HG02981 (cell line): ENCODE measurements around the gene PPP1R8.
"Not testable (repeated sequence)": the region's sequence is repeated elsewhere in the genome, so short reads cannot be mapped to it uniquely, and the experiment has no call there.

Source experiments
- ATAC-seq: cut with Tn5 transposase; IDR thresholded peaks from one replicate; pipeline ENCODE4 v1.9.1; 2021; ENCODE audit warnings: mild to moderate bottlenecking, moderate library complexity; ENCODE audit not compliant: unreplicated experiment

Gene PPP1R8

GRCh38 chr1:27830621-27831440 lies at the start of gene PPP1R8:
TSS of gene PPP1R8 (plus strand) at chr1:27830782. CDS start at chr1:27830836, 54 bp downstream.
- ATAC-seq: peak; percentile 89

- ATAC-seq: no peak
These were observed 47.6 kb upstream of the PPP1R8 start for GRCh38 chr1:27782950-27783349.

DNA sequence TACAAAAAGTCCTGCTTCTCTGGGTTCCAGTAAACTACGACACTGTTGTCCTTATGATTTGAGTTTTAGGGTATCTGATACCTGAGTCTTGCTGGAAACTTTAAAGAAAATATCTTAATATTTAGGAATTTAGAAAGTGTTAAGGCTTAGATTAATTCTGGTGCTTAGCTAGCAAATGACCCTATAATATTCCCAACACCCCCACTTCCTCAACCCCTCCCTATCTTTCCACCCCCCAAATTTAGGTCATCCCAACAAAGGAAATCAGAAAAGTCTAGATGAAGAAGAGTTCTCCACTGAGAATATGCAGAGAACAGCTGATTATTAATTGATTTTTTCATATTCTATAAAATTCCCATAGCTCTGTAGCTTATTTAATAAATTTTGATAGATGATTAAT lies 45.9 kb upstream of the PPP1R8 start:
- no peak for ATAC-seq

DNA sequence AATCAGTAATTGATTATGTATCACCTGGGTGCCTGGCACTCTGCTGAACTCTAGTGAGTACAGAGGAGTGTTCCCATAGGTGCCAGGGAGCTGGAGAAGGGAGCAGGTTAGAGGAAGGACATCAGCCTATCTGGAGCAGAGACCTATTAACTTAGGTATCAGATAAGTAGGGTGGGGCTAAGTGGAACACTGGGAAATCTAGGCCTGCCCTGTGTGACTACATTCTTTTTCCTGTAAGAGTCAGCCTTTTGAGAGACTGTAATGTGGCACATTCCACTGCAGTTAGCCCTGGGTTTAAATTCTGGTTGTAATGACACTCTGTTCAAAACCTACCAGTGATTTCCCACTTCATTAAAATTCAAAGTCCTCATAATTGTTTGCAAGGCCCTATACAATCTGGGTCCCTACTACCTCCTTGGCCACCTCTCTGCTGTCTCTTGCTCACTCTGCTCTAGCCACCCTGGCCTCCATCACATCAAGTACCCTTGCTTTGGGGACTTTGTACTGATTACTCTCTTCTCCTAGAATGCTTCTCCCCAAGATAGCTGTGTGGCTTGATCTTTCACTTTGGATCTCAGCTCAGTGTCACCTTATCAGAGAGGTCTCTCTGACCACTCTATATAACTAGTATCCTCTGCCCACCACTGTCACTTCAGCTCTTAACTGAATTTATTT lies 44.7 kb upstream of the PPP1R8 start:
- no peak for ATAC-seq

GRCh38 chr1:27787895-27788294 lies 42.7 kb upstream of the PPP1R8 start:
- no peak for ATAC-seq

GRCh38 chr1:27789540-27790041 lies 41.0 kb upstream of the PPP1R8 start:
- no peak for ATAC-seq

- ATAC-seq: not testable (repeated sequence)
These were observed 40.3 kb upstream of the PPP1R8 start for GRCh38 chr1:27790270-27790669.

- ATAC-seq: no peak
These were observed 35.0 kb upstream of the PPP1R8 start for GRCh38 chr1:27795601-27796000.

DNA sequence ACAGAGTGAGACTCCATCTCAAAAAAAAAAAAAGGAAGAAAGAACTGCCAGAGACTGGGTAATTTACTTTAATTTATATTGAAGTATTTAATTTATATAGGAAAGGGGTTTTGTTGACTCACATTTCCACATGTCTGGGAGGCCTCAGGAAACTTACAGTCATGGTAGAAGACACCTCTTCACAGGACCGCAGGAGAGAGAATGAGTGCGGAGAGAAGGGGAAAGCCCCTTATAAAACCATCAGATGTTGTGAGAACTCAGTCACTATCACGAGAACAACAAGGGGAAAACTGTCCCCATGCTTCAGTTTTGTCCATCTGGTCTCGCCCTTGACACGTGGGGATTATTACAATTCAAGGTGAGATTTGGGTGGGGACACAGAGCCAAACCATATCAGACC lies 25.8 kb upstream of the PPP1R8 start:
- ATAC-seq: no peak

- ATAC-seq: no peak
These were observed 23.8 kb upstream of the PPP1R8 start for GRCh38 chr1:27806758-27807157.

DNA sequence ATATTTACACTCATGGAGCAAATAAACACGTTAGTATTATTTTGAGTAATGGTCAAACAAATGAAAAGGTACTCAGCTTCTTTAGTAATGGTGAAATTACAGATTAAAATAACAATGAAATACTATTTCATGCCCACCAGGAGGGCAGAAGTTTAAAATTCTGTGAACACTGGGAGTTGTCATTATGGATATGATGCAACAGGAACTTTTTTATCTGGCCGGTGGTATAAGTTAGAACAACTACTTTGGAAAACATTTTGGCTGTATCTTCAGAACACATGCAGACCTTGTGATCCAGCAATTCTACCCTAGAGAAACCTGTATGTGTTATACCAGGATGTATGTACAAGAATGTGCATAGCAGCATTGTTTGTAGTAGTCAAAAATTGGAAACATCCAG lies 23.2 kb upstream of the PPP1R8 start:
- no peak for ATAC-seq

DNA sequence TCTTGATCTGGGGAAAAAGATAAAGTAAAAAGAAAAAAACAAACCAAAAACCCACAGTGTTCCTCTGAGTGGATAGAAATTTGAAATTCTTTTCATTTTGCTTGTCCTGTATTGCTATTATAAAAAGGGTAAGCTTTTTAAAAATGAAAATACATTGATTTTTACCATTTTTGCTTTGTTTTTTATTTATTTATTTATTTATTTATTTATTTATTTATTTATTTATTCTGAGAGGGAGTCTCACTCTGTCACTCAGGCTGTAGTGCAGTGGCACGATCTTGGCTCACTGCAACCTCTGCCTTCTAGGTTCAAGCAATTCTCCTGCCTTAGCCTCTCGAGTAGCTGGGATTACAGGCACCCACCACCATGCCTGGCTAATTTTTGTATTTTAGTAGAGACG lies 22.5 kb upstream of the PPP1R8 start:
- not testable (repeated sequence) for ATAC-seq

- ATAC-seq: no peak
These were observed 20.7 kb upstream of the PPP1R8 start for GRCh38 chr1:27809883-27810282.

DNA sequence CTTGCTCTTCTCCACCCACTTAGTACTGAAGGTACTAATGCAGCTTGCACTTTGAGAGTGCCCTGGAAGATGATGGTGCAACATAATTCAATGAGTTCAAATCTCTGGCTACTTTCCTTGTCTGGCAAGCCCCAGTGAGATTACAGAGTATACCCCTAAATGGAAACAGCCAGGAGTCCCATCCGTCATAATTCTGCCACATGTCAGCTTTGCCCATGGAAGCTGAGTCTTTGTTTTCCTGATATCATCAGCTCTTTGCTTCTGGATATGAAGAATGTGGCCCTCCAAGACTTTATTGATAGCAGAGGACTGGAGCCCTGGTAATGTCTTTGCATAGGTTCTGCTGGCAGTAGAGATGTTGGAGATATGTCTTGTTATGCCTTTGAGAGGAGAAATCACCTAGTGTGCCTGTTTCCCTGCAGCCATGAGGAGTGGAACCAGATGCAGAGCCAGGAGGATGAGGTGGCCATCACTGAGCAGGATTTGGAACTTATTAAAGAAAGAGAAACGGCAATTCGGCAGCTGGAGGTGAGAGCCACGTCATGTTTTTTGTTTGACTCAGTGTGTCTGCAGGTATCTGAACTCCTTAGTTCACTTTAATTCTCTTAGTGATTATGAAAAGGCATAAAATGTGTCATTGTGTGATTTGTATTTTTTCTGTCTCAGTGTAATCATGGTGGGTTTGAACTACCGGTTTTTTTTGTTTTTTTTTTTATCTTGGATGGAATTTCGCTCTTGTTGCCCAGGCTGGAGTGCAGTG lies 18.7 kb upstream of the PPP1R8 start:
- ATAC-seq: no peak

GRCh38 chr1:27816921-27817630 lies 13.5 kb upstream of the PPP1R8 start:
- no peak for ATAC-seq

DNA sequence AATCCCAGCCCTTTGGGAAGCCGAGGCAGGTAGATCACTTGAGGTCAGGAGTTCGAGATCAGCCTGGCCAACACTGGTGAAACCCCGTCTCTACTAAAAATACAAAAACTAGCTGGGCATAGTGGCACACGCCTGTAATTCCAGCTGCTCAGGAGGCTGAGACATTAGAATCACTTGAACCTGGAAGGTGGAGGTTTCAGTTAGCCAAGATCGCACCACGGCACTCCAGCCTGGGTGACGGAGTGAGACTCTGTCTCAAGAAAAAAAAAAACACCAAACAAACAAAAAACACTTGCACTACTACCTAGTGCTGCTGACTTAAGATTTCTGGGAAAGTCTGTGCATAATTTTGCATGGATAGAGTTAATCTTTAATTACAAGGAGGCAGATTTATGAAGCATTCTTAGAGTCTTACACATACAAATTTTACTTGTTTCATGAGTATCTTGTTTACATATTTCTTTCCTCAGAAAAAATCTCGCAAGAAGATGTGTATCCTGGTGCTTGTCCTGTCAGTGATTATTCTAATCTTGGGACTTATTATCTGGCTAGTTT lies 8.7 kb upstream of the PPP1R8 start:
- ATAC-seq: no peak

- no peak for ATAC-seq
These were observed 6.8 kb upstream of the PPP1R8 start for GRCh38 chr1:27823784-27824183.

- ATAC-seq: no peak
These were observed 6.2 kb upstream of the PPP1R8 start for GRCh38 chr1:27824411-27824810.

DNA sequence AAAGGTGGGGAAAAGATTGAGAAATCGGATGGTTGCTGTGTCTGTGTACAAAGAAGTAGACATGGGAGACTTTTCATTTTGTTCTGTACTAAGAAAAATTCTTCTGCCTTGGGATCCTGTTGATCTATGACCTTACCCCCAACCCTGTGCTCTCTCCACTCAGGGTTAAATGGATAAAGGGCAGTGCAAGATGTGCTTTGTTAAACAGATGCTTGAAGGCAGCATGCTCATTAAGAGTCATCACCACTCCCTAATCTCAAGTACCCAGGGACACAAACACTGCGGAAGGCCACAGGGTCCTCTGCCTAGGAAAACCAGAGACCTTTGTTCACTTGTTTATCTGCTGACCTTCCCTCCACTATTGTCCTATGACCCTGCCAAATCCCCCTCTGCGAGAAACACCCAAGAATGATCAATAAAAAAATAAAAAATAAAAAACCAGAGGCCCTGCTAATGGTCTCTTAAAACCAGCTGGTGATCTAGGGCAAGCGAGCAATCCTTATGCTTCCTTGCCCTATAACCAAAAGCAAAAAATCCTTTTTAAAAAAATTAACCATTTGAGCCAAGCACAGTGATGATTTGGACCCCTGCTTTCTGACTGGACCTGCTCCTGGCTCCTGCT lies 1.1 kb upstream of the PPP1R8 start:
- ATAC-seq: not testable (repeated sequence)
